ENCODE data around the gene CELSR1. TPM values are rescaled to one million over a fixed set of nuclear protein-coding genes. Genes with fewer than 3 reads are reported as not detected.

Gene CELSR1
- total and polyA plus RNA-seq, 2 of the 13 experiments (the other 11 are each of a cell fraction or from before 2014, with no cell fraction given), result 0.78 to 1.8 TPM

- no peak for TF ChIP-seq RNF219 (CRISPR knock-in tag; IDR thresholded peaks at IDR 0.05)
- TF ChIP-seq, protein P1, sequence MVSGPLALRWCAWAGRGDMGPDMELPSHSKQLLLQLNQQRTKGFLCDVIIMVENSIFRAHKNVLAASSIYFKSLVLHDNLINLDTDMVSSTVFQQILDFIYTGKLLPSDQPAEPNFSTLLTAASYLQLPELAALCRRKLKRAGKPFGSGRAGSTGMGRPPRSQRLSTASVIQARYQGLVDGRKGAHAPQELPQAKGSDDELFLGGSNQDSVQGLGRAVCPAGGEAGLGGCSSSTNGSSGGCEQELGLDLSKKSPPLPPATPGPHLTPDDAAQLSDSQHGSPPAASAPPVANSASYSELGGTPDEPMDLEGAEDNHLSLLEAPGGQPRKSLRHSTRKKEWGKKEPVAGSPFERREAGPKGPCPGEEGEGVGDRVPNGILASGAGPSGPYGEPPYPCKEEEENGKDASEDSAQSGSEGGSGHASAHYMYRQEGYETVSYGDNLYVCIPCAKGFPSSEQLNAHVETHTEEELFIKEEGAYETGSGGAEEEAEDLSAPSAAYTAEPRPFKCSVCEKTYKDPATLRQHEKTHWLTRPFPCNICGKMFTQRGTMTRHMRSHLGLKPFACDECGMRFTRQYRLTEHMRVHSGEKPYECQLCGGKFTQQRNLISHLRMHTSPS (CRISPR knock-in tag; IDR thresholded peaks at IDR 0.05; ENCODE audit: low read depth), result peak; percentile 29; the same call in 1 of the 2 replicates
- TF ChIP-seq ZNF33A (CRISPR knock-in tag; IDR thresholded peaks at IDR 0.05; ENCODE audit: borderline replicate concordance), result no peak
- TF ChIP-seq UBTF (CRISPR knock-in tag; IDR thresholded peaks at IDR 0.05), result no peak; the same call in 1 of the 2 replicates
- 0 out of 2 replicates have a peak, but pooled peaks have one; percentile 36 for TF ChIP-seq ZNF547 (CRISPR knock-in tag; IDR thresholded peaks at IDR 0.05)
- no peak for TF ChIP-seq ARNT (IDR thresholded peaks at IDR 0.05)
- no peak for TF ChIP-seq GMEB1 (CRISPR knock-in tag; IDR thresholded peaks at IDR 0.05; ENCODE audit: borderline replicate concordance)
- 0 out of 2 replicates have a peak, but pooled peaks have one; percentile 23 for TF ChIP-seq PHF21A (CRISPR knock-in tag; IDR thresholded peaks at IDR 0.05)
- no peak for TF ChIP-seq ZNF225 (CRISPR knock-in tag; IDR thresholded peaks at IDR 0.05)
- TF ChIP-seq ZNF281 (CRISPR knock-in tag; IDR thresholded peaks at IDR 0.05; ENCODE audit: borderline replicate concordance), result peak; percentile 4; the same call in 1 of the 2 replicates
- no peak for TF ChIP-seq ZBTB8A (CRISPR knock-in tag; IDR thresholded peaks at IDR 0.05; ENCODE audit: borderline replicate concordance, low read depth)
- TF ChIP-seq MXI1 (IDR thresholded peaks at IDR 0.05; ENCODE audit: borderline replicate concordance, low read depth, low read length), result no peak
- no peak for TF ChIP-seq ZNF496 (CRISPR knock-in tag; IDR thresholded peaks at IDR 0.05; ENCODE audit: insufficient replicate concordance)
- no peak for TF ChIP-seq FOXM1 (CRISPR knock-in tag; IDR thresholded peaks at IDR 0.05)
- TF ChIP-seq IRF2 (CRISPR knock-in tag; IDR thresholded peaks at IDR 0.05), result 0 out of 2 replicates have a peak, but pooled peaks have one; percentile 14
- no peak for TF ChIP-seq ZFP62 (CRISPR knock-in tag; IDR thresholded peaks at IDR 0.05)
Measured at GRCh38 chr22:46547179-46547882, 9.9 kb upstream of the CELSR1 start (continued).
